GM12874 (cell line): Measurements from ENCODE around the gene COL5A3.

Source experiments
- CTCF ChIP-seq: IDR thresholded peaks from 2 replicates; pipeline ENCODE4 v1.5.1; 2011; ENCODE audit warnings: low read depth, mild to moderate bottlenecking, control low read depth, low read length, moderate library complexity; ENCODE audit not compliant: insufficient read depth

Gene COL5A3

GRCh38 chr19:9991425-9992191 lies 18.7 kb downstream of the COL5A3 start:
- no peak for TF ChIP-seq CTCF

- no peak for TF ChIP-seq CTCF
These were observed 20.8 kb downstream of the COL5A3 start for GRCh38 chr19:9989504-9989903.

- no peak for TF ChIP-seq CTCF
These were observed 23.5 kb downstream of the COL5A3 start for GRCh38 chr19:9986787-9987281.

GRCh38 chr19:9981406-9982260 lies 28.7 kb downstream of the COL5A3 start:
- no peak for TF ChIP-seq CTCF

- no peak for TF ChIP-seq CTCF
These were observed 38.2 kb downstream of the COL5A3 start for GRCh38 chr19:9972103-9972502.

GRCh38 chr19:9971166-9971897 lies 39.0 kb downstream of the COL5A3 start:
- no peak for TF ChIP-seq CTCF

- TF ChIP-seq CTCF = no peak
These were observed 39.8 kb downstream of the COL5A3 start for GRCh38 chr19:9970481-9970880.
